Adrenal gland (tissue), 12 donors: ENCODE results near the gene NCF4. TPM values are rescaled to one million over a fixed set of nuclear protein-coding genes. Genes with fewer than 3 reads are reported as not detected.

Experiments used
- DNase-seq, 7 donors: peaks; one replicate each; pipeline ENCODE4 v3.0.0-alpha.2; 2019 to 2020
- H3K27ac ChIP-seq, 5 donors: fragments of 200-600 bp; sonication (generic) in 4 of 5; 1 replicate in 3 of 5; 2 replicates in 2 of 5; pipeline versions ENCODE4 v1.5.1 to v1.8.0; 2016 to 2020; ENCODE audit warnings: mild to moderate bottlenecking in 1 of 5
- H3K27me3 ChIP-seq: fragments of 200-600 bp; 2 replicates; pipeline ENCODE4 v1.8.0; 2021
- H3K36me3 ChIP-seq, 2 donors: fragments of 200-600 bp; replicated peaks in 1 of 2; 1 replicate in 1 of 2; 2 replicates in 1 of 2; pipeline versions ENCODE4 v1.5.1 to v1.8.0; 2018 to 2022
- H3K4me1 ChIP-seq, 2 donors: fragments of 200-600 bp; replicated peaks in 1 of 2; 1 replicate in 1 of 2; 2 replicates in 1 of 2; pipeline versions ENCODE4 v1.5.1 to v1.8.0; 2018 to 2021
- H3K4me3 ChIP-seq, 4 donors: fragments of 200-600 bp; sonication (generic) in 3 of 4; one replicate each; pipeline ENCODE4 v1.5.1; 2016 to 2018
- H3K9me3 ChIP-seq, 3 donors: fragments of 200-600 bp; sonication (generic) in 1 of 3; replicated peaks in 1 of 3; 1 replicate in 2 of 3; 2 replicates in 1 of 3; pipeline versions ENCODE4 v1.5.1 to v1.8.0; 2016 to 2021
- POLR2A ChIP-seq, 2 donors: fragments of 450-650 bp; IDR thresholded peaks; one replicate each; pipeline ENCODE4 v1.6.1; 2017; ENCODE audit warnings: antibody characterized with exemption in 2 of 2, mild to moderate bottlenecking in 2 of 2, moderate library complexity in 1 of 2
- WGBS, 4 donors: extraction: QIAGEN DNeasy Blood & Tissue Kit in 2 of 4; methylation state at CpG; one replicate each; pipeline versions ENCODE4 v1.1.5 to v1.1.7; 2013 to 2017; 5-methylcytosine and 5-hydroxymethylcytosine counted together
- intact Hi-C, 2 donors: fragments of 100-400 bp; cut with DNase I; formaldehyde crosslinking; loops; one replicate each; pipeline versions ENCODE4 v1.14.1 to v1.15.0; 2022 to 2023
- polyA plus RNA-seq, 3 donors: library from polyadenylated mRNA; stranded (reverse); fragments of 200-250 nt in 2 of 3; fragments of 350-450 nt in 1 of 3; fragmentation: Illumina TruSeq in 1 of 3; extraction: RNeasy Lipid Tissue Mini Kit (QIAGEN cat#74804) in 1 of 3; gene quantifications; one replicate each; pipeline ENCODE4 v1.2.3, GENCODE V29; 2013 to 2014
- total RNA-seq, 9 donors: library from RNA; depleted of rRNA in 4 of 9; stranded (reverse); fragments of >200 nt in 4 of 9; fragments of 120-200 nt in 1 of 9; fragmentation: NEBNext Ultra II Directional in 1 of 9; extraction: Animal tissue kit (Norgen Biotek cat#: 25700) in 1 of 9; gene quantifications; one replicate each; pipeline versions ENCODE4 v1.1.0 to v1.2.4, GENCODE V29; 2013 to 2023
- TF ChIP-seq, protein P1 (sequence below), 6 experiments: fragments of 450-650 bp in 4 of 6; fragments of 200-600 bp in 2 of 6; sonication (generic) in 1 of 6; IDR thresholded peaks; 1 replicate in 5 of 6; 2 replicates in 1 of 6; pipeline versions ENCODE4 v1.5.1 to v1.8.0; 2016 to 2021; ENCODE audit warnings: antibody characterized with exemption in 6 of 6, mild to moderate bottlenecking in 2 of 6, moderate library complexity in 1 of 6
- donor health status: healthy with polysubstance abuse.
- donor health status: Bipolar disorder and iron deficiency.
- donor health status: DM: yes; HTN: yes; CAD: no.
- donor health status: DM: no; HTN: no; CAD: no.
- donor health status: DM: no; HTN: no; CAD: no.
- donor health status: DM: yes; HTN: yes; CAD: no.

The NCF4 gene
- total and polyA plus RNA-seq, 12 donors = 2.0 to 58.1 (median 23.2) TPM

DNA sequence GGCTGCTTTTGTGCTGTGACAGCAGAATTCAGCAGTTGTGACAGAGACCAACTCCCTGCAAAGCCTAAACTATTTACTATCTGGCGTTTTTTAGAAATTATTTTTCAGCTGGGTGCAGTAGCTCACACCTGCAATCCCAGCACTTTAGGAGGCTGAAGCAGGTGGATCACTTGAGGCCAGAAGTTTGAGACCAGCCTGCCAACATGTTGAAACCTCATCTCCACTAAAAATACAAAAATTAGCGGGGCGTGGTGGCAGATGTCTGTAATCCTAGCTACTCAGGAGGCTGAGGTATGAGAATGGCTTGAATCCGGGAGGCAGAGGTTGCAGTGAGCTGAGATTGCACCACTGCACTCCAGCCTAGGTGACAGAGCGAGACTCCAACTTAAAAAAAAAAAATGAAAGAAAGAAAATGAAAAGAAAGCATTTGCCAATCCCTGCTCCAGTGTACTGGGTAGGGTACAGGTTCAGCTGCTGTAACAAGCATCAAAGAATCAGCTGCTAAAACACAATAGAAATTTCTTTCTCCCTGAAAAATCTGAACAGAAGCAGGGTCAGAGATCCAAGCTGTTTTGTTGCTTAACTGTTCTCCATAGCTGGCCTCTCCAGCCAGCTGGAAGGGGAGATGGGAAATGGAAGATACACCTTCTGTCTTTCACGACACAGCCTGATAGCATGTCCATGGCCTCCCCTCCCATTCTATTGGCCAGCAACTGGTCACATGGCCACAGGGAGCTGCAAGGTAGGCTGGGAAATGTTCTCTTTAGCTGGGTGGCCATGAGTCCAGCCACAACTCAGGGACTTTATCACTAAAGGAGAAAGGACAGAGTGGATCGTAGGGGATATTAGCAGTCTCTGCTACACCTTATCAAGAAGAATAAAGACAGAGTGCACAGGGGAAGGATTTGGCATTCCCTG lies 8.5 kb upstream of the NCF4 start:
- H3K27me3 ChIP-seq = no peaks in the 10 kb centered on the region
- H3K4me3 ChIP-seq = no peak overlapping the region
- TF ChIP-seq, protein P1, sequence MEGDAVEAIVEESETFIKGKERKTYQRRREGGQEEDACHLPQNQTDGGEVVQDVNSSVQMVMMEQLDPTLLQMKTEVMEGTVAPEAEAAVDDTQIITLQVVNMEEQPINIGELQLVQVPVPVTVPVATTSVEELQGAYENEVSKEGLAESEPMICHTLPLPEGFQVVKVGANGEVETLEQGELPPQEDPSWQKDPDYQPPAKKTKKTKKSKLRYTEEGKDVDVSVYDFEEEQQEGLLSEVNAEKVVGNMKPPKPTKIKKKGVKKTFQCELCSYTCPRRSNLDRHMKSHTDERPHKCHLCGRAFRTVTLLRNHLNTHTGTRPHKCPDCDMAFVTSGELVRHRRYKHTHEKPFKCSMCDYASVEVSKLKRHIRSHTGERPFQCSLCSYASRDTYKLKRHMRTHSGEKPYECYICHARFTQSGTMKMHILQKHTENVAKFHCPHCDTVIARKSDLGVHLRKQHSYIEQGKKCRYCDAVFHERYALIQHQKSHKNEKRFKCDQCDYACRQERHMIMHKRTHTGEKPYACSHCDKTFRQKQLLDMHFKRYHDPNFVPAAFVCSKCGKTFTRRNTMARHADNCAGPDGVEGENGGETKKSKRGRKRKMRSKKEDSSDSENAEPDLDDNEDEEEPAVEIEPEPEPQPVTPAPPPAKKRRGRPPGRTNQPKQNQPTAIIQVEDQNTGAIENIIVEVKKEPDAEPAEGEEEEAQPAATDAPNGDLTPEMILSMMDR (IDR thresholded peaks at IDR 0.05) = no peak
- TF ChIP-seq POLR2A (IDR thresholded peaks at IDR 0.05) = no peak
- H3K9me3 ChIP-seq = no peaks in the 10 kb centered on the region
- H3K4me1 ChIP-seq = peaks cover 5 to 26% of the 10 kb centered on the region in 2 donors
- H3K27ac ChIP-seq = no peak overlapping the region
- intact Hi-C loops = no loop called here
- H3K36me3 ChIP-seq = no peaks in the 10 kb centered on the region
- DNase-seq = no peak
- WGBS, 4 donors = 86 to 94% (median 87%) methylated on average over 7 of the region's 7 CpGs

- H3K36me3 ChIP-seq = no peaks in the 10 kb centered on the region
- H3K27ac ChIP-seq = peak overlapping the region in 1 of 5 donors; percentile 63
- H3K4me3 ChIP-seq = no peak overlapping the region
- intact Hi-C loops = no loop called here
- TF ChIP-seq, protein P1 (IDR thresholded peaks at IDR 0.05) = peak; percentile 25 to 57 (median 48)
- TF ChIP-seq POLR2A (IDR thresholded peaks at IDR 0.05) = no peak
- H3K4me1 ChIP-seq = peaks cover 5 to 26% of the 10 kb centered on the region in 2 donors
- DNase-seq = peak; percentile 60 to 83 (median 72)
- H3K27me3 ChIP-seq = no peaks in the 10 kb centered on the region
- H3K9me3 ChIP-seq = no peaks in the 10 kb centered on the region
- 51 to 66% (median 60%) methylated on average over 16 of the region's 16 CpGs for WGBS, 4 donors
Observed at GRCh38 chr22:36853407-36854099, 7.3 kb upstream of the NCF4 start.

- H3K4me1 ChIP-seq = peaks cover 5 to 26% of the 10 kb centered on the region in 2 donors
- H3K27ac ChIP-seq = no peak overlapping the region
- H3K4me3 ChIP-seq = no peak overlapping the region
- intact Hi-C loops = loop anchor here (5.0 kb wide), 1 partner anchor 73 kb away; no protein-coding TSS in a partner anchor
- H3K27me3 ChIP-seq = no peaks in the 10 kb centered on the region
- 82 to 92% (median 87%) methylated on average over 3 of the region's 3 CpGs for WGBS, 4 donors
- no peak for TF ChIP-seq POLR2A (IDR thresholded peaks at IDR 0.05)
- TF ChIP-seq, protein P1 (IDR thresholded peaks at IDR 0.05) = no peak
- H3K9me3 ChIP-seq = no peaks in the 10 kb centered on the region
- no peaks in the 10 kb centered on the region for H3K36me3 ChIP-seq
- DNase-seq = no peak
Observed at GRCh38 chr22:36855478-36855877, 5.3 kb upstream of the NCF4 start.

- Histone ChIP-seq H3K27me3 (no peaks in the 10 kb centered on the region), H3K27ac (peak overlapping the region in 2 of 5 donors; percentile 32 to 62), H3K36me3 (no peaks in the 10 kb centered on the region), H3K9me3 (no peaks in the 10 kb centered on the region), H3K4me3 (no peak overlapping the region), H3K4me1 (peaks cover 5 to 26% of the 10 kb centered on the region in 2 donors)
- TF ChIP-seq, protein P1 (IDR thresholded peaks at IDR 0.05) = peak; percentile 100
- no peak for TF ChIP-seq POLR2A (IDR thresholded peaks at IDR 0.05)
- WGBS, 4 donors = 5 to 10% (median 7%) methylated on average over 11 to 30 of the region's 30 CpGs
- intact Hi-C loops = loop anchor here (2.0 to 5.0 kb wide), 2 partner anchors 74 to 309 kb away; no protein-coding TSS in a partner anchor
- DNase-seq = peak; percentile 86 to 95 (median 92)
Observed at GRCh38 chr22:36856121-36856791, 4.5 kb upstream of the NCF4 start.
